Keratinocyte (primary cell): ENCODE measurements around the gene FARP2. TPM values are rescaled to one million over a fixed set of nuclear protein-coding genes. Genes with fewer than 3 reads are reported as not detected.

ENCODE experiments used
- DNase-seq: peaks from one replicate; pipeline ENCODE4 v3.0.0-alpha.2; 2011; ENCODE audit warnings: low read depth, missing footprints, low spot score
- FAIRE-seq: peaks from 2 replicates; lab custom pipeline; 2011; peaks lifted over from hg19 to GRCh38; lab: Jason Lieb, UNC
- H2AFZ ChIP-seq: 2 replicates; pipeline ENCODE4 v1.6.0; 2012; ENCODE audit warnings: low read length, control low read depth, inconsistent platforms; ENCODE audit not compliant: control insufficient read depth
- H3K27ac ChIP-seq: 2 replicates; pipeline ENCODE4 v1.5.1; 2011; ENCODE audit warnings: low read length; ENCODE audit not compliant: control insufficient read depth, insufficient read depth
- H3K27me3 ChIP-seq: 3 replicates; pipeline ENCODE4 v1.6.0; 2011; ENCODE audit warnings: low read length; ENCODE audit not compliant: control insufficient read depth, insufficient read depth; ENCODE audit errors: extremely low read depth
- H3K36me3 ChIP-seq, 2 experiments: 2 replicates in 1 of 2; 3 replicates in 1 of 2; pipeline ENCODE4 v1.5.1; 2011; ENCODE audit warnings: low read length in 2 of 2, mild to moderate bottlenecking in 1 of 2; ENCODE audit not compliant: control insufficient read depth in 2 of 2, insufficient read depth in 2 of 2; ENCODE audit errors: extremely low read depth in 1 of 2
- H3K4me1 ChIP-seq: 3 replicates; pipeline ENCODE4 v1.5.1; 2011; ENCODE audit warnings: low read length; ENCODE audit not compliant: control insufficient read depth, insufficient read depth; ENCODE audit errors: extremely low read depth
- H3K4me2 ChIP-seq: 3 replicates; pipeline ENCODE4 v1.6.0; 2011; ENCODE audit warnings: low read depth, low read length; ENCODE audit not compliant: control insufficient read depth, insufficient read depth; ENCODE audit errors: extremely low read depth
- H3K4me3 ChIP-seq, 3 experiments: fragments of 200-600 bp in 1 of 3; sonication (generic) in 1 of 3; 2 replicates in 2 of 3; 3 replicates in 1 of 3; pipeline ENCODE4 v1.5.1; 2011 to 2016; ENCODE audit warnings: low read length in 3 of 3, mild to moderate bottlenecking in 3 of 3, control low read depth in 2 of 3, inconsistent platforms in 1 of 3, low read depth in 1 of 3, mixed read lengths in 1 of 3, mixed run types in 1 of 3, moderate library complexity in 1 of 3; ENCODE audit not compliant: control insufficient read depth in 2 of 3, insufficient read depth in 2 of 3; ENCODE audit errors: extremely low read depth in 1 of 3
- H3K79me2 ChIP-seq: 2 replicates; pipeline ENCODE4 v1.6.0; 2012; ENCODE audit warnings: low read length; ENCODE audit not compliant: control insufficient read depth, insufficient read depth
- H3K9ac ChIP-seq: 3 replicates; pipeline ENCODE4 v1.6.0; 2011; ENCODE audit warnings: low read length; ENCODE audit not compliant: control insufficient read depth, insufficient read depth; ENCODE audit errors: extremely low read depth
- H3K9me1 ChIP-seq: 3 replicates; pipeline ENCODE4 v1.6.0; 2011; ENCODE audit warnings: low read length; ENCODE audit not compliant: control insufficient read depth, insufficient read depth; ENCODE audit errors: extremely low read depth
- H3K9me3 ChIP-seq: 2 replicates; pipeline ENCODE4 v1.5.1; 2012; ENCODE audit warnings: low read depth, low read length; ENCODE audit not compliant: control insufficient read depth
- H4K20me1 ChIP-seq: 3 replicates; pipeline ENCODE4 v1.6.0; 2011; ENCODE audit warnings: low read length; ENCODE audit not compliant: control insufficient read depth, insufficient read depth; ENCODE audit errors: extremely low read depth
- CTCF ChIP-seq, 3 experiments: IDR thresholded peaks in 1 of 3; conservative IDR thresholded peaks in 1 of 3; optimal IDR thresholded peaks in 1 of 3; 2 replicates in 2 of 3; 3 replicates in 1 of 3; pipeline versions ENCODE3 to v1.5.1; 2011; ENCODE audit warnings: low read length in 3 of 3, mild to moderate bottlenecking in 3 of 3, moderate library complexity in 2 of 3, control low read depth in 1 of 3, inconsistent platforms in 1 of 3; ENCODE audit not compliant: insufficient read depth in 2 of 3; ENCODE audit errors: extremely low read depth in 1 of 3
- EZH2 ChIP-seq: IDR thresholded peaks from one replicate; pipeline ENCODE4 v1.6.1; 2012; ENCODE audit warnings: inconsistent platforms, mild to moderate bottlenecking, low read length, moderate library complexity
- dilution Hi-C: fragments of 300-500 bp; cut with MboI; formaldehyde crosslinking; loops from one replicate; pipeline ENCODE4 v1.7.0; 2020; ENCODE audit warnings: low sequenced_read_pairs; ENCODE audit not compliant: extremely low pct_ligation_motif_present
- polyA plus RNA-seq, 5 experiments: library from polyadenylated mRNA; depleted of rRNA in 3 of 5; stranded (reverse) in 3 of 5; stranded (forward) in 1 of 5; unstranded in 1 of 5; fragments of >200 nt; gene quantifications; 1 replicate in 1 of 5; 2 replicates in 3 of 5; 3 replicates in 1 of 5; pipeline versions ENCODE4 v1.2.1 to v1.2.3, GENCODE V29; 2011 to 2012; ENCODE audit warnings: missing spikeins in 2 of 5, low read depth in 1 of 5, low replicate concordance in 1 of 5

Gene FARP2
- polyA plus RNA-seq, 1 donor (not counting 4 experiments of a cell fraction or from before 2014, with no cell fraction given) = 39.3 TPM

- H3K4me2 ChIP-seq = no peak overlapping the region
These were observed 35.1 kb upstream of the FARP2 start for GRCh38 chr2:241321033-241321432.

DNA sequence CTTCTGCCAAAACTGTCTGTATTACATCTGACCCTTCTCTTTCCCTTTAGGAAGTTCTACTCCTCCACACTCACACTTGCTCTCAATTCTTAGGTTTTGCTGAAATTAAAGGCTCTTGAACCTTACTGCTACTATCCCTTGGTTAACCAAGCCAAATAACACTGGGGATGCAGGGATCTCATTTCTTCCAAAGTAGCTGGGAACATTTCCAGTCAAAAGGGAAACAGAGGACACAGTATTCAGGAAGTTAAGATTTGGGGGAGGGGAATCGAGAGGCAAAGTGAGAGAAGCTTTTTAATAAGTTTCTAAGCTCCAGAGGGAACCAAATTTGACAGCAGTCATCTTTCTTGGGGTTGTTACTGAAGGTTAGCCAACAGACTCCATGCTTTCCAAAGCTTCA is 34.2 kb upstream of the FARP2 start:
- DNase-seq = no peak

More at GRCh38 chr2:241321033-241321432, 35.1 kb upstream of the FARP2 start:
- Histone ChIP-seq H4K20me1 (peaks cover 13% of the 10 kb centered on the region), H2AFZ (no peak overlapping the region), H3K79me2 (peaks cover 97% of the 10 kb centered on the region), H3K9me3 (no peaks in the 10 kb centered on the region), H3K36me3 (peaks cover 3 to 12% of the 10 kb centered on the region in 2 experiments), H3K9me1 (peaks cover 2% of the 10 kb centered on the region), H3K9ac (no peak overlapping the region), H3K27me3 (no peaks in the 10 kb centered on the region), H3K4me3 (no peak overlapping the region), H3K4me1 (peaks cover 23% of the 10 kb centered on the region), H3K27ac (no peak overlapping the region)
- no peak for DNase-seq
- TF ChIP-seq EZH2 (no peak), CTCF (optimal IDR thresholded peaks at IDR 0.05 in 1 of 3, IDR thresholded peaks at IDR 0.05 in 1 of 3, conservative IDR thresholded peaks at IDR 0.05 in 1 of 3; ENCODE audit: extremely low read depth in 1 of 3, insufficient read depth in 2 of 3, low read length in 3 of 3) (no peak)
- no peak for FAIRE-seq
- dilution Hi-C loops = no loop called here

More for the DNA sequence above, 34.2 kb upstream of the FARP2 start:
- H3K9me1 ChIP-seq = peaks cover 2% of the 10 kb centered on the region
- no peaks in the 10 kb centered on the region for H3K27me3 ChIP-seq
- FAIRE-seq = no peak
- no peak overlapping the region for H2AFZ ChIP-seq
- peaks cover 13% of the 10 kb centered on the region for H4K20me1 ChIP-seq
- H3K79me2 ChIP-seq = peaks cover 95% of the 10 kb centered on the region
- dilution Hi-C loops = no loop called here
- H3K4me1 ChIP-seq = peaks cover 21% of the 10 kb centered on the region
- peaks cover 3 to 17% of the 10 kb centered on the region in 2 experiments for H3K36me3 ChIP-seq
- H3K9ac ChIP-seq = no peak overlapping the region
- H3K4me3 ChIP-seq = no peak overlapping the region
- TF ChIP-seq EZH2 (no peak), CTCF (optimal IDR thresholded peaks at IDR 0.05 in 1 of 3, IDR thresholded peaks at IDR 0.05 in 1 of 3, conservative IDR thresholded peaks at IDR 0.05 in 1 of 3; ENCODE audit: extremely low read depth in 1 of 3, insufficient read depth in 2 of 3, low read length in 3 of 3) (no peak)
- H3K27ac ChIP-seq = no peak overlapping the region
- no peak overlapping the region for H3K4me2 ChIP-seq
- no peaks in the 10 kb centered on the region for H3K9me3 ChIP-seq
